ACC112 (cell line): ENCODE measurements around the gene ANAPC2.

Experiments
- H2AFZ ChIP-seq: fragments of 200-600 bp; sonication (generic); one replicate; pipeline ENCODE4 v1.6.0; 2017; ENCODE audit warnings: antibody characterized with exemption, low read length; ENCODE audit not compliant: unreplicated experiment
- H3K27ac ChIP-seq: fragments of 200-600 bp; sonication (generic); 2 replicates; pipeline ENCODE4 v1.5.1; 2014; ENCODE audit warnings: low read depth, mild to moderate bottlenecking, antibody characterized with exemption, low read length, moderate library complexity
- H3K27me3 ChIP-seq: fragments of 200-600 bp; sonication (generic); 2 replicates; pipeline ENCODE4 v1.6.1; 2014; ENCODE audit warnings: mild to moderate bottlenecking, antibody characterized with exemption, low read length, moderate library complexity, mixed read lengths; ENCODE audit not compliant: insufficient read depth
- H3K36me3 ChIP-seq: fragments of 200-600 bp; sonication (generic); 2 replicates; pipeline ENCODE4 v1.6.1; 2016; ENCODE audit warnings: mild to moderate bottlenecking, antibody characterized with exemption, low read length, moderate library complexity, mixed read lengths; ENCODE audit not compliant: insufficient read depth
- H3K4me1 ChIP-seq: fragments of 200-600 bp; sonication (generic); one replicate; pipeline ENCODE4 v1.6.1; 2016; ENCODE audit warnings: low read length, mixed read lengths; ENCODE audit not compliant: insufficient read depth, unreplicated experiment, control insufficient read depth
- H3K4me3 ChIP-seq: fragments of 200-600 bp; sonication (generic); 2 replicates; pipeline ENCODE4 v1.5.1; 2014; ENCODE audit warnings: mild to moderate bottlenecking, low read depth, low read length
- H3K79me2 ChIP-seq: fragments of 200-600 bp; sonication (generic); one replicate; pipeline ENCODE4 v1.6.0; 2016; ENCODE audit warnings: low read length; ENCODE audit not compliant: control insufficient read depth, unreplicated experiment, insufficient read depth

ANAPC2 gene

DNA sequence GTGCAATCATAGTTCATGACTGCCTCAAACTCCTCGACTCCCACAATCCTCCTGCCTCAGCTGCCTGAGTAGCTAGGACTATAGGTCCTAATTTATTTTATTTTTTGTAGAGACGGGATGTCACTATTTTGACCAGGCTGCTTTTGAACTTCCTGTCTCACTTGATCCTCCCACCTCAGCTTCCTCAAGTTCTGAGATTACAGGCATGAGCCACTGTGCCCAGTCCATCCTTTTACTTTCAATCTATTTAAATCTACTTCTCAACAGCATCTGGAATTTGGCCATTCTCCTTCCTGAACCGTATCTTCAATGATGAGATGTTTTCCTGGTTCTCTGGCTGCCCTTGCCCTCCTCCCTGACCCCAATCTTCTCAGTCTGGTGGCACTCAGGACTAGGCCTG is 61.6 kb downstream of the ANAPC2 start:
- Histone ChIP-seq H3K4me3 (no peak overlapping the region), H2AFZ (no peak overlapping the region), H3K27ac (no peak overlapping the region), H3K79me2 (peaks cover 25% of the 10 kb centered on the region), H3K4me1 (peaks cover 15% of the 10 kb centered on the region), H3K36me3 (no peaks in the 10 kb centered on the region), H3K27me3 (no peaks in the 10 kb centered on the region)
